Measurements from ENCODE around the gene TMEM62. TPM values are rescaled to one million over a fixed set of nuclear protein-coding genes. Genes with fewer than 3 reads are reported as not detected.

Gene TMEM62
- total RNA-seq, 4 donors from 2014 or later, result 43.3 to 87.5 (median 57.0) TPM

- Histone ChIP-seq H3K36me3 (peaks cover 0 to 39% (median 0%) of the 10 kb centered on the region in 3 donors), H3K4me3 (peak within 1 kb of the TSS; percentile 71 to 95 (median 84)), H3K27ac (peak within 1 kb of the TSS; percentile 90 to 99 (median 97)), H3K9me3 (no peaks in the 10 kb centered on the region), H3K27me3 (no peaks in the 10 kb centered on the region), H3K4me1 (peaks cover 0 to 12% (median 3%) of the 10 kb centered on the region in 4 donors)
- TF ChIP-seq, protein P1, sequence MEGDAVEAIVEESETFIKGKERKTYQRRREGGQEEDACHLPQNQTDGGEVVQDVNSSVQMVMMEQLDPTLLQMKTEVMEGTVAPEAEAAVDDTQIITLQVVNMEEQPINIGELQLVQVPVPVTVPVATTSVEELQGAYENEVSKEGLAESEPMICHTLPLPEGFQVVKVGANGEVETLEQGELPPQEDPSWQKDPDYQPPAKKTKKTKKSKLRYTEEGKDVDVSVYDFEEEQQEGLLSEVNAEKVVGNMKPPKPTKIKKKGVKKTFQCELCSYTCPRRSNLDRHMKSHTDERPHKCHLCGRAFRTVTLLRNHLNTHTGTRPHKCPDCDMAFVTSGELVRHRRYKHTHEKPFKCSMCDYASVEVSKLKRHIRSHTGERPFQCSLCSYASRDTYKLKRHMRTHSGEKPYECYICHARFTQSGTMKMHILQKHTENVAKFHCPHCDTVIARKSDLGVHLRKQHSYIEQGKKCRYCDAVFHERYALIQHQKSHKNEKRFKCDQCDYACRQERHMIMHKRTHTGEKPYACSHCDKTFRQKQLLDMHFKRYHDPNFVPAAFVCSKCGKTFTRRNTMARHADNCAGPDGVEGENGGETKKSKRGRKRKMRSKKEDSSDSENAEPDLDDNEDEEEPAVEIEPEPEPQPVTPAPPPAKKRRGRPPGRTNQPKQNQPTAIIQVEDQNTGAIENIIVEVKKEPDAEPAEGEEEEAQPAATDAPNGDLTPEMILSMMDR (IDR thresholded peaks at IDR 0.05), result peak in 5 of 6 experiments; percentile 29 to 44 (median 36)
- peak; percentile 82 to 87 for TF ChIP-seq POLR2A (IDR thresholded peaks at IDR 0.05)
- peak; percentile 98 to 99 (median 99) for DNase-seq
Observed at GRCh38 chr15:43185157-43186002, 52.0 kb downstream of the TMEM62 start, which contains the start of gene CCNDBP1. Gene CCNDBP1, plus strand, starts transcription at chr15:43185403. Its CDS starts 96 bp downstream, at chr15:43185499.

DNA sequence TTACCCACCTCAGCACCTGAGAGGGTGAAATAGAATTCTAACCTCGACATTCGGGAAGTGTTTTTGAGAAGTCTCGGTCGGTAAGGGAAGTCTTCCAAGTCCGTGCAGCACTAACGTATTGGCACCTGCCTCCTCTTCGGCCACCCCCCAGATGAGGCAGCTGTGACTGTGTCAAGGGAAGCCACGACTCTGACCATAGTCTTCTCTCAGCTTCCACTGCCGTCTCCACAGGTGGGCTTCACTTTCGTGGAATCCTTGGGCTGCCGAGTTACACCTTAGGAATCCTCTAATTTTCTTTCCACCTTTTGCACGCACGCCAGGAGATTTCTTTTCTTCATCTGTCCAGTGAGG is 52.6 kb downstream of the TMEM62 start:
- Histone ChIP-seq H3K9me3 (no peaks in the 10 kb centered on the region), H3K4me3 (peak overlapping the region; percentile 71 to 95 (median 84)), H3K27ac (peak overlapping the region; percentile 90 to 99 (median 97)), H3K36me3 (peaks cover 0 to 39% (median 0%) of the 10 kb centered on the region in 3 donors), H3K4me1 (peaks cover 0 to 12% (median 3%) of the 10 kb centered on the region in 4 donors), H3K27me3 (no peaks in the 10 kb centered on the region)
- TF ChIP-seq, protein P1 (IDR thresholded peaks at IDR 0.05), result no peak
- no peak for TF ChIP-seq POLR2A (IDR thresholded peaks at IDR 0.05)
- DNase-seq, result peak in 1 of 3 donors; percentile 55

GRCh38 chr15:43187544-43188155 is 54.3 kb downstream of the TMEM62 start:
- Histone ChIP-seq H3K9me3 (no peaks in the 10 kb centered on the region), H3K4me1 (peaks cover 0 to 12% (median 3%) of the 10 kb centered on the region in 4 donors), H3K36me3 (peaks cover 0 to 45% (median 0%) of the 10 kb centered on the region in 3 donors), H3K27me3 (no peaks in the 10 kb centered on the region), H3K4me3 (no peak overlapping the region), H3K27ac (no peak overlapping the region)
- no peak for TF ChIP-seq POLR2A (IDR thresholded peaks at IDR 0.05)
- TF ChIP-seq, protein P1 (IDR thresholded peaks at IDR 0.05), result peak in 5 of 6 experiments; percentile 57 to 63 (median 61)
- DNase-seq, result no peak

- TF ChIP-seq, protein P1 (IDR thresholded peaks at IDR 0.05), result no peak
- no peak for TF ChIP-seq POLR2A (IDR thresholded peaks at IDR 0.05)
- peaks cover 0 to 55% (median 0%) of the 10 kb centered on the region in 3 donors for H3K36me3 ChIP-seq
- DNase-seq, result no peak
- H3K27me3 ChIP-seq, result no peaks in the 10 kb centered on the region
- H3K4me1 ChIP-seq, result peaks cover 0 to 12% (median 3%) of the 10 kb centered on the region in 4 donors
- H3K27ac ChIP-seq, result no peak overlapping the region
- no peaks in the 10 kb centered on the region for H3K9me3 ChIP-seq
- H3K4me3 ChIP-seq, result no peak overlapping the region
Observed at GRCh38 chr15:43189296-43189695, 55.9 kb downstream of the TMEM62 start.

GRCh38 chr15:43190178-43190577 is 56.8 kb downstream of the TMEM62 start:
- Histone ChIP-seq H3K27me3 (no peaks in the 10 kb centered on the region), H3K4me3 (no peak overlapping the region), H3K36me3 (peaks cover 0 to 60% (median 0%) of the 10 kb centered on the region in 3 donors), H3K4me1 (peaks cover 0 to 12% (median 3%) of the 10 kb centered on the region in 4 donors), H3K9me3 (no peaks in the 10 kb centered on the region), H3K27ac (no peak overlapping the region)
- no peak for DNase-seq
- TF ChIP-seq POLR2A (IDR thresholded peaks at IDR 0.05), result no peak
- TF ChIP-seq, protein P1 (IDR thresholded peaks at IDR 0.05), result no peak
